Amniotic epithelial cell (primary cell): ENCODE results near the gene CMTM1.
"Not testable (repeated sequence)": the region's sequence is repeated elsewhere in the genome, so short reads cannot be mapped to it uniquely, and the experiment has no call there.

ENCODE experiments used
- DNase-seq: peaks from one replicate; pipeline ENCODE4 v3.0.0-alpha.2; 2010; ENCODE audit warnings: low read depth

CMTM1 gene

GRCh38 chr16:66614161-66614802 is 48.0 kb downstream of the CMTM1 start:
- no peak for DNase-seq

DNA sequence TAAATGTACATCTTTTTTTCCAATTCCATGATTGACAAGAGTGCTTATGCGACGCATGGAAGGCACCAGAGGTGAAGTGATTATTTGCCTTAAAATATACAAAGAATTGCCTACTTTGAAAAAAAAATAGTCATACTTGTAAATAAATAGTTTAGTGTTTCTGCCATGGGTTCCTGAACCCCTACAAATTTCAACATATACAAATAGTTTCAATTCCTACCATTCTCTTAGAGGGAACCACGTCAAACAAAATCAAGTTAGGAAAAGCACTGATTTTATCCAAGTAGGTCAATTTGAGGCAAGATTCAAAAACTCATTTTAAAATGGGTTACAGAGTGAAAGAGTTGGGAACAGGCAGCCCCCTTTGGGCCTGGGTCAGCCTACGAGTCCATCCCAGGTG is 49.9 kb downstream of the CMTM1 start:
- DNase-seq: no peak

DNA sequence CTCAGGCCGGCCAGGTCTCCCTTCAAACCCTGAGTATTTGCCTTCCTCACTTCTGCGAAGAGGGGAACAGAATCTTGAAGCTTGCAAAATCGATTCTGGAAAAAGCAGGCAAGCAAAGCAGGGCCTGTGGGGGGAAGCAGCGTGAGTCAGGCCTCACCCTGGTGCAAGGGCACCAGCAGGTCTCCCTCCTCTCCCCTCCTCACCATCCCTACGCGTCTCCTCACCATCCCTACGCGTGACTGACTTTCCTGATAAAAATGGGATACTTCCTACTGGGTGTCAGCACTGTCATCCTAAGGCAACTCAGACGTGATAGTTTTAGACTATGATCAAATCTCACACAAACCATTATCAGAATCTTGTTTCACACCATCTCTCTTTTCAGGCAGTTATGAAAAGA is 50.4 kb downstream of the CMTM1 start:
- peak; percentile 52 for DNase-seq

- DNase-seq: no peak
These were observed 50.8 kb downstream of the CMTM1 start for GRCh38 chr16:66617010-66617434.

DNA sequence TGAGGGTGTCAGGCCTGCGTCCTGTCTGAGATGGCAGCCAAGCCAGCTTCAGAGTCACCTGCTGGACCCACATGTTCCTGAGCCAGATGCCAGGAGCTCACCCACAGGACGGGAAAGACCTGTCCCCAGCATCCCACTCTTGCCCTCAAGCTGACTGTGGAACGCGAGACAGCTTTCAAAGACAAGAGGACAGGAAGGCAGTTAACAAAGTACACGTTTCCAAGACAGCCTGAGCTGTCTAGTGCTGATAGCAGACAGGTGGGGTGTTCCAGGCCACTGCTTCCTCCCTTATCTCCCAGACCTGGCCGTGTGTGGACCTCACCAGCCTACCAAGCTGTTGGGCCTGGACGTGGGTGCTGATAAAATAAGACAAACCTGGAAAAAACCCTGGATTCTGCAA is 51.5 kb downstream of the CMTM1 start:
- DNase-seq: no peak

GRCh38 chr16:66618588-66619375 is 52.5 kb downstream of the CMTM1 start:
- peak; percentile 97 for DNase-seq

- peak; percentile 81 for DNase-seq
These were observed 53.5 kb downstream of the CMTM1 start for GRCh38 chr16:66619534-66620428.

- DNase-seq: no peak
These were observed 54.2 kb downstream of the CMTM1 start for GRCh38 chr16:66620429-66620795.

DNA sequence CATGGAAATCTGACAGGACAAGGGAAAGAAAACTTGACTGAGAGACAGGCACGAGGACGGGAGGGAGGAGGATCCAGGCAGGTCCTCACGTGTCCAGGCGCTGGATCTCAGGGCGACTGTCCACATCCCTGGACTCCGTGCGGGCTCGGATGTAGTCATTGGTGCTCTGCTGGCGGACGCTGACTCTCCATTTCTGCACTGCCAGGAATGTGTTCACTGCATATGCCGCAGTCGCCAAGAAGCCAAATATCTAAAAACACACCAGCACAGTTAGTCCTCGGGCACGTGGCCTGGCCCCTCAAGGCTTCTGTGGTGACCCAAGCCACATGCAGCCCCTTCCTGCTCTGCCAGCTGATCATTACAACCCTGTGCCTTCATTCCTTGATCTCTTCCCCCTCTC is 55.7 kb downstream of the CMTM1 start:
- no peak for DNase-seq

GRCh38 chr16:66622863-66623262 is 56.6 kb downstream of the CMTM1 start:
- DNase-seq: peak; percentile 65

- no peak for DNase-seq
These were observed 57.5 kb downstream of the CMTM1 start for GRCh38 chr16:66623755-66624154.

GRCh38 chr16:66627611-66628378 is 61.6 kb downstream of the CMTM1 start:
- DNase-seq: not testable (repeated sequence)
